SK-N-SH (cell line): ENCODE data around the gene UTP18. TPM values are rescaled to one million over a fixed set of nuclear protein-coding genes. Genes with fewer than 3 reads are reported as not detected.

Experiments used
- CTCF ChIA-PET: fragments of 300-600, 350-600 bp; formaldehyde crosslinking; extraction: SDS; loops from one replicate; lab custom pipeline; 2021; lab: Yijun Ruan, JAX
- POLR2A ChIA-PET: fragments of 350-600 bp; sonication (Branson Sonifier 250); formaldehyde crosslinking; extraction: SDS; loops from one replicate; lab custom pipeline; 2020; ENCODE audit warnings: antibody characterized with exemption, inconsistent platforms; lab: Yijun Ruan, JAX
- DNase-seq: peaks from one replicate; pipeline ENCODE4 v3.0.0; 2012
- H2AFZ ChIP-seq: fragments of 200-600 bp; sonication (generic); 2 replicates; pipeline ENCODE4 v1.8.1; 2016; ENCODE audit warnings: antibody characterized with exemption, mild to moderate bottlenecking, low read depth
- H3F3A ChIP-seq: fragments of 200-600 bp; sonication (generic); replicated peaks from 2 replicates; pipeline ENCODE3; 2016; ENCODE audit warnings: antibody characterized with exemption, mild to moderate bottlenecking; ENCODE audit not compliant: insufficient read depth
- H3K27ac ChIP-seq, 2 experiments: fragments of 200-500 bp in 1 of 2; fragments of 200-600 bp in 1 of 2; sonication (Bioruptor generic) in 1 of 2; sonication (generic), shearing (Covaris generic) in 1 of 2; 2 replicates each; pipeline versions ENCODE4 v1.5.1 to v1.6.1; 2014 to 2016; ENCODE audit warnings: low read depth in 2 of 2, inconsistent platforms in 1 of 2, low read length in 1 of 2, mild to moderate bottlenecking in 1 of 2, mixed read lengths in 1 of 2
- H3K27me3 ChIP-seq: fragments of 200-600 bp; sonication (generic), shearing (Covaris generic); 2 replicates; pipeline ENCODE4 v1.6.1; 2016; ENCODE audit warnings: mixed run types; ENCODE audit not compliant: insufficient read depth
- H3K36me3 ChIP-seq, 2 experiments: fragments of 200-500 bp in 1 of 2; fragments of 200-600 bp in 1 of 2; sonication (Bioruptor generic) in 1 of 2; sonication (generic) in 1 of 2; replicated peaks in 1 of 2; 2 replicates each; pipeline versions ENCODE3 to v1.5.1; 2014 to 2016; ENCODE audit warnings: low read length in 1 of 2, mild to moderate bottlenecking in 1 of 2; ENCODE audit not compliant: insufficient read depth in 2 of 2, control insufficient read depth in 1 of 2
- H3K4me1 ChIP-seq, 2 experiments: fragments of 200-500 bp in 1 of 2; fragments of 200-600 bp in 1 of 2; sonication (Bioruptor generic) in 1 of 2; sonication (generic), shearing (Covaris generic) in 1 of 2; 2 replicates each; pipeline versions ENCODE4 v1.5.1 to v1.6.1; 2014 to 2016; ENCODE audit warnings: low read depth in 1 of 2, low read length in 1 of 2, mixed run types in 1 of 2; ENCODE audit not compliant: insufficient read depth in 2 of 2, control insufficient read depth in 1 of 2
- H3K4me2 ChIP-seq: fragments of 200-600 bp; sonication (generic), shearing (Covaris generic); 2 replicates; pipeline ENCODE4 v1.6.1; 2017; ENCODE audit warnings: mixed run types
- H3K4me3 ChIP-seq, 2 experiments: fragments of 200-500 bp in 1 of 2; fragments of 200-600 bp in 1 of 2; sonication (Bioruptor generic) in 1 of 2; sonication (generic), shearing (Covaris generic) in 1 of 2; 2 replicates each; pipeline versions ENCODE4 v1.5.1 to v1.8.1; 2014 to 2016; ENCODE audit warnings: low read depth in 2 of 2, inconsistent platforms in 1 of 2, low read length in 1 of 2, mild to moderate bottlenecking in 1 of 2, mixed read lengths in 1 of 2, moderate library complexity in 1 of 2
- H3K79me2 ChIP-seq: fragments of 200-600 bp; sonication (generic); 2 replicates; pipeline ENCODE4 v1.8.1; 2017; ENCODE audit warnings: mild to moderate bottlenecking; ENCODE audit not compliant: insufficient read depth
- H3K9ac ChIP-seq: fragments of 200-600 bp; sonication (generic); 2 replicates; pipeline ENCODE4 v1.6.1; 2017; ENCODE audit warnings: mixed run types
- H3K9me2 ChIP-seq: fragments of 200-600 bp; sonication (generic); 2 replicates; pipeline ENCODE4 v1.6.1; 2017; ENCODE audit warnings: mixed run types
- H3K9me3 ChIP-seq: fragments of 200-600 bp; sonication (generic); 2 replicates; pipeline ENCODE4 v1.6.1; 2017; ENCODE audit warnings: mixed run types, mild to moderate bottlenecking, moderate library complexity
- H4K20me1 ChIP-seq: fragments of 200-600 bp; sonication (generic); 2 replicates; pipeline ENCODE4 v1.6.1; 2017; ENCODE audit warnings: mild to moderate bottlenecking, mixed run types; ENCODE audit not compliant: insufficient read depth
- CHD2 ChIP-seq: fragments of 150-350 bp; IDR thresholded peaks from 2 replicates; pipeline ENCODE4 v1.6.1; 2018; ENCODE audit warnings: low read length; ENCODE audit not compliant: partially characterized antibody
- CTCF ChIP-seq: fragments of 200-600 bp; sonication (generic); IDR thresholded peaks from 2 replicates; pipeline ENCODE4 v1.6.1; 2017; ENCODE audit warnings: antibody characterized with exemption, mild to moderate bottlenecking, moderate library complexity
- FOSL2 ChIP-seq: IDR thresholded peaks from 2 replicates; pipeline ENCODE4 v1.4.0; 2012; ENCODE audit warnings: low read depth, mild to moderate bottlenecking, moderate library complexity, borderline replicate concordance
- GABPA ChIP-seq: IDR thresholded peaks from 2 replicates; pipeline ENCODE4 v1.4.0; 2012; ENCODE audit warnings: low read depth, mild to moderate bottlenecking
- GATA2 ChIP-seq: sonication (generic); formaldehyde crosslinking; IDR thresholded peaks from 2 replicates; pipeline ENCODE4 v1.5.0; 2020; ENCODE audit warnings: mild to moderate bottlenecking, missing genetic modification reagents
- IRF3 ChIP-seq: fragments of 150-350 bp; IDR thresholded peaks from 2 replicates; pipeline ENCODE4 v1.6.1; 2016; ENCODE audit warnings: mild to moderate bottlenecking, low read depth, low read length
- MEF2A ChIP-seq: IDR thresholded peaks from 2 replicates; pipeline ENCODE4 v1.4.0; 2012; ENCODE audit warnings: low read depth, borderline replicate concordance
- MXI1 ChIP-seq: IDR thresholded peaks from 2 replicates; pipeline ENCODE4 v1.6.1; 2012; ENCODE audit warnings: mild to moderate bottlenecking, low read depth, low read length, improper control_type of control experiment
- NRF1 ChIP-seq: IDR thresholded peaks from 2 replicates; pipeline ENCODE4 v1.6.1; 2012; ENCODE audit warnings: low read depth, mild to moderate bottlenecking, low read length
- PBX3 ChIP-seq: IDR thresholded peaks from 2 replicates; pipeline ENCODE4; 2012
- POLR2AphosphoS5 ChIP-seq: IDR thresholded peaks from 2 replicates; pipeline ENCODE4 v1.6.1; 2012; ENCODE audit warnings: low read depth, low read length
- RAD21 ChIP-seq: IDR thresholded peaks from 2 replicates; pipeline ENCODE4 v1.6.1; 2012; ENCODE audit warnings: mild to moderate bottlenecking, low read length
- REST ChIP-seq: IDR thresholded peaks from 2 replicates; pipeline ENCODE4 v1.6.1; 2012; ENCODE audit warnings: mild to moderate bottlenecking, low read depth, low read length, moderate library complexity
- RFX5 ChIP-seq: IDR thresholded peaks from 2 replicates; pipeline ENCODE4 v1.6.1; 2012; ENCODE audit warnings: mild to moderate bottlenecking, improper control_type of control experiment, low read length
- RXRA ChIP-seq: IDR thresholded peaks from 2 replicates; pipeline ENCODE4 v1.4.0; 2012; ENCODE audit warnings: low read depth, mild to moderate bottlenecking, borderline replicate concordance
- SIN3A ChIP-seq: IDR thresholded peaks from 2 replicates; pipeline ENCODE4 v1.6.1; 2012; ENCODE audit warnings: low read depth, mild to moderate bottlenecking, low read length, moderate library complexity, borderline replicate concordance
- TCF12 ChIP-seq: IDR thresholded peaks from 2 replicates; pipeline ENCODE4 v1.4.0; 2012
- TEAD4 ChIP-seq: IDR thresholded peaks from 2 replicates; pipeline ENCODE4 v1.4.0; 2012; ENCODE audit warnings: mild to moderate bottlenecking, borderline replicate concordance; ENCODE audit not compliant: insufficient read depth
- USF1 ChIP-seq: IDR thresholded peaks from 2 replicates; pipeline ENCODE4 v1.4.0; 2012; ENCODE audit warnings: low read depth, borderline replicate concordance
- USF2 ChIP-seq: fragments of 150-350 bp; IDR thresholded peaks from 2 replicates; pipeline ENCODE4 v1.6.1; 2017; ENCODE audit warnings: antibody characterized with exemption, low read length, low read depth, borderline replicate concordance
- YY1 ChIP-seq: IDR thresholded peaks from 2 replicates; pipeline ENCODE4 v1.4.0; 2012; ENCODE audit warnings: low read depth, mild to moderate bottlenecking
- ZBTB33 ChIP-seq: IDR thresholded peaks from 2 replicates; pipeline ENCODE4 v1.4.0; 2012; ENCODE audit warnings: low read depth, borderline replicate concordance
- WGBS: methylation state at CpG from one replicate; pipeline ENCODE4 v1.1.6; 2017; ENCODE audit warnings: low lambda C conversion rate; 5-methylcytosine and 5-hydroxymethylcytosine counted together
- polyA plus RNA-seq, 3 experiments: library from polyadenylated mRNA; depleted of rRNA; stranded (reverse); fragments of >200 nt; gene quantifications; 2 replicates each; pipeline ENCODE4 v1.2.3, GENCODE V29; 2012

The UTP18 gene
- polyA plus RNA-seq, 1 of the 3 experiments (the other 2 are of a cell fraction): 28.4 TPM

- peak overlapping the region; percentile 5; the same call in 1 of the 2 replicates for H3K9ac ChIP-seq
- TF ChIP-seq TCF12 (peak; percentile 45), FOSL2 (peak; percentile 80), REST (no peak), GATA2 (no peak), NRF1 (no peak), TEAD4 (peak; percentile 79), MEF2A (peak; percentile 98), POLR2AphosphoS5 (peak; percentile 28; the same call in 1 of the 2 replicates), RXRA (0 out of 2 replicates have a peak, but pooled peaks have one; percentile 18), RFX5 (no peak), USF2 (no peak), IRF3 (no peak), USF1 (no peak), CTCF (no peak), SIN3A (no peak), PBX3 (peak; percentile 55), GABPA (no peak), ZBTB33 (peak; percentile 31; the same call in 1 of the 2 replicates), CHD2 (no peak), MXI1 (no peak), RAD21 (no peak), YY1 (no peak)
Observed at GRCh38 chr17:51275381-51275780, 15.0 kb downstream of the UTP18 start.

More at GRCh38 chr17:51275381-51275780, 15.0 kb downstream of the UTP18 start:
- Histone ChIP-seq H3K27ac (peak overlapping the region in 1 of 2 experiments; percentile 63; a peak in 2 of 4 replicates), H3F3A (peaks cover 21% of the 10 kb centered on the region), H3K79me2 (peaks cover 52% of the 10 kb centered on the region), H2AFZ (no peak overlapping the region), H3K36me3 (peaks cover 78 to 79% of the 10 kb centered on the region in 2 experiments), H3K9me2 (no peaks in the 10 kb centered on the region), H3K27me3 (no peaks in the 10 kb centered on the region), H3K4me1 (peaks cover 0 to 12% of the 10 kb centered on the region in 2 experiments; a peak in 1 of 4 replicates), H3K4me2 (peak overlapping the region; percentile 33), H3K9me3 (no peaks in the 10 kb centered on the region), H3K4me3 (peak overlapping the region in 1 of 2 experiments; percentile 7; a peak in 1 of 4 replicates), H4K20me1 (peaks cover 35% of the 10 kb centered on the region; the same call in 1 of the 2 replicates)
- WGBS: 25% methylated on average over 1 of the region's 1 CpG
- ChIA-PET POLR2A (no interaction called here), CTCF (interaction anchor here (4.6 kb wide), 1 partner anchor 22 kb away, joined by 29 read pairs; no protein-coding TSS in a partner anchor)
- DNase-seq: no peak
